Activated CD8-positive, alpha-beta T cell treated with anti-CD3 and anti-CD28 coated beads for 36 hours (primary cell): ENCODE results near the gene JPH4. TPM values are rescaled to one million over a fixed set of nuclear protein-coding genes. Genes with fewer than 3 reads are reported as not detected.

Experiments used
- ATAC-seq: fragments of 200-7000 bp; cut with Tn5 transposase; one replicate; pipeline ENCODE4 v1.10.0; 2021; ENCODE audit warnings: mild to moderate bottlenecking, moderate library complexity
- CTCF ChIA-PET: fragments of 350-600 bp; sonication (Branson Sonifier 250); formaldehyde crosslinking; loops from one replicate; lab custom pipeline; 2021; ENCODE audit warnings: antibody characterized with exemption; lab: Charles Lee
- POLR2A ChIA-PET: fragments of 350-600 bp; sonication (Branson Sonifier 250); formaldehyde crosslinking; loops from one replicate; lab custom pipeline; 2021; ENCODE audit warnings: antibody characterized with exemption; lab: Charles Lee
- DNase-seq: peaks from one replicate; pipeline ENCODE4 v3.0.0-alpha.2; 2020
- H3K27ac Mint-ChIP-seq: one replicate; pipeline ENCODE4 v1.8.0; 2021; ENCODE audit warnings: mild to moderate bottlenecking, mixed read lengths
- H3K27me3 Mint-ChIP-seq: one replicate; pipeline ENCODE4 v1.8.0; 2021; ENCODE audit warnings: mixed read lengths
- H3K36me3 Mint-ChIP-seq: one replicate; pipeline ENCODE4 v1.8.0; 2021; ENCODE audit warnings: low read depth, mixed read lengths
- H3K4me1 Mint-ChIP-seq: one replicate; pipeline ENCODE4 v1.8.0; 2021; ENCODE audit warnings: low read depth, mixed read lengths
- H3K4me3 Mint-ChIP-seq: one replicate; pipeline ENCODE4 v1.8.0; 2021; ENCODE audit warnings: mild to moderate bottlenecking, moderate library complexity, mixed read lengths
- H3K9me3 Mint-ChIP-seq: one replicate; pipeline ENCODE4 v1.8.0; 2021; ENCODE audit warnings: mixed read lengths
- intact Hi-C: fragments of 100-400 bp; cut with micrococcal nuclease; formaldehyde crosslinking; loops from one replicate; pipeline ENCODE4 v1.10.0; 2022
- total RNA-seq, 2 experiments: library from RNA; stranded (reverse); gene quantifications; one replicate each; pipeline ENCODE4 v1.2.3, GENCODE V29; 2021
- TF ChIP-seq, protein P1 (sequence below): fragments of 200-600 bp; IDR thresholded peaks from one replicate; pipeline ENCODE4 v1.8.0; 2022; ENCODE audit warnings: antibody characterized with exemption, mild to moderate bottlenecking

Gene JPH4
- total RNA-seq, 2 experiments from 2014 or later: 0.25 to 0.51 TPM

DNA sequence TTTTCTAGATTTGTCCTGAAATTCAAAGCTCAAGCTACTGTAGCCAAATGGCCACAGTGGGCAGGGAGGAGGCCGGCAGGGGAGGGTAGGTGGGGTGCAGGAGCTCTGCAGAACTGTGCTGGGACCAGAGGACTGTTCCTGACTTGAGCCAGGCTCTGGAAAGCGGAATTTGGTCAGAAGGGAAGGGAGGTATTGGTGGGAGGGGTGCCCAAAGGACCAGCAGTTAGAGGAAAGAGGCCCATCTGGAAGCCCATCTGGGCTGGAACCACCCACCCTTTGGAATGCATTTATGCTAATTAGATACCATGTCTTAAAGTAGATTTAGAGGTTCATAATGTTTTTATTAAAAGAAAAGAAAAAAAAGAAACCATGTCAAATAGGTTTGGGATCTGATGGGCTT, 24.5 kb upstream of the JPH4 start:
- no peaks in the 10 kb centered on the region for H3K27me3 Mint-ChIP-seq
- DNase-seq (no peak), ATAC-seq (no peak)
- ChIA-PET CTCF (interaction anchor here (1.4 to 4.6 kb wide), 2 partner anchors 14 to 29 kb away, joined by 9 to 25 read pairs; no protein-coding TSS in a partner anchor), POLR2A (interaction anchor here (0.8 to 1.2 kb wide), 2 partner anchors 9 to 20 kb away, joined by 3 read pairs; no protein-coding TSS in a partner anchor)
- H3K36me3 Mint-ChIP-seq: no peaks in the 10 kb centered on the region
- TF ChIP-seq, protein P1, sequence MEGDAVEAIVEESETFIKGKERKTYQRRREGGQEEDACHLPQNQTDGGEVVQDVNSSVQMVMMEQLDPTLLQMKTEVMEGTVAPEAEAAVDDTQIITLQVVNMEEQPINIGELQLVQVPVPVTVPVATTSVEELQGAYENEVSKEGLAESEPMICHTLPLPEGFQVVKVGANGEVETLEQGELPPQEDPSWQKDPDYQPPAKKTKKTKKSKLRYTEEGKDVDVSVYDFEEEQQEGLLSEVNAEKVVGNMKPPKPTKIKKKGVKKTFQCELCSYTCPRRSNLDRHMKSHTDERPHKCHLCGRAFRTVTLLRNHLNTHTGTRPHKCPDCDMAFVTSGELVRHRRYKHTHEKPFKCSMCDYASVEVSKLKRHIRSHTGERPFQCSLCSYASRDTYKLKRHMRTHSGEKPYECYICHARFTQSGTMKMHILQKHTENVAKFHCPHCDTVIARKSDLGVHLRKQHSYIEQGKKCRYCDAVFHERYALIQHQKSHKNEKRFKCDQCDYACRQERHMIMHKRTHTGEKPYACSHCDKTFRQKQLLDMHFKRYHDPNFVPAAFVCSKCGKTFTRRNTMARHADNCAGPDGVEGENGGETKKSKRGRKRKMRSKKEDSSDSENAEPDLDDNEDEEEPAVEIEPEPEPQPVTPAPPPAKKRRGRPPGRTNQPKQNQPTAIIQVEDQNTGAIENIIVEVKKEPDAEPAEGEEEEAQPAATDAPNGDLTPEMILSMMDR: no peak
- no peak overlapping the region for H3K27ac Mint-ChIP-seq
- H3K4me3 Mint-ChIP-seq: no peak overlapping the region
- intact Hi-C loops: no loop called here
- H3K9me3 Mint-ChIP-seq: peaks cover 2% of the 10 kb centered on the region
- H3K4me1 Mint-ChIP-seq: peaks cover 20% of the 10 kb centered on the region

DNA sequence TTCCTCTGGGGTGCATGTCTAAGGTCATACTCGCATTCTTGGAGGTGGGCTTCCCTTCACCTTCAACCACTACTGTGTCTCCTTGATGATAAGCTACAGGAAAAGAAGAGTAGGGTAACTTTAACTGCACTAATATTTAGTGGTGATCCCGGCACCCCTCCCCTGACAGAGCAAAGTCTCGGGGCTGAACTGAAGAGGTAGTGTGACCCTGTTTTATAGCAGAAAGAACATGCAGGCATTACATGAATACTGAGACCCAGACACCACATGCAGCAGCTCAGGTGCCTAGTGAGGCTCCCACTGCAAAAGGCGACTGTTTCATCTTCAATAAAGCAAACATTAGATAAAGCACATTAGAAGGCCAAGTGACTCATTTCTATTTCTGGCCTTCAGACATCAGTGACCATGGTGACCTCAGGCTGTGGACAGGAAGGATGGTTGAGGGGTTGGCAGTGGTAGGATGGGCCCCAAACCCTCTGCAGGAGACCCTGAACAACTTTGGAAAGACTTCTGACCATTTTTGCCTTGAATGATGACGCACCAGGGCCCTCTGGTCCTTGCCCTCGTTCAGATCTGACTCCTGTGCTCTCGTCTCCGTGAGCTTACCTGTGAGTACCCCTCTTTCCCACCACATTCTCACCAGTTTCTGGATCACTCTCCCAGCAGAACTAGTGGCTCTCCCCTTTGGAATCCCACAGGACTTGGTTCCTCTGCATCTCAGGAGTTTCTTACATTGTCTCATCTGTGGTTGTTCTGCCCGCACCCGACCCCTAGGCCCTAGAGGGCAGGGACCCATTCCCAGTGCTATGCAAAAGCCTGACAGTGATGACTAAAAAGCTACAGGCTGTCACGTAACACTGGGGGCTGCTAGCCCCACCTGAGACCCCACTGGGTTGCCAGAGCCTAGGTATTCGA, 23.8 kb upstream of the JPH4 start:
- ATAC-seq (no peak), DNase-seq (no peak)
- intact Hi-C loops: no loop called here
- H3K27me3 Mint-ChIP-seq: no peaks in the 10 kb centered on the region
- TF ChIP-seq, protein P1: no peak
- peaks cover 19% of the 10 kb centered on the region for H3K4me1 Mint-ChIP-seq
- peaks cover 2% of the 10 kb centered on the region for H3K9me3 Mint-ChIP-seq
- H3K36me3 Mint-ChIP-seq: no peaks in the 10 kb centered on the region
- H3K27ac Mint-ChIP-seq: no peak overlapping the region
- no peak overlapping the region for H3K4me3 Mint-ChIP-seq
- ChIA-PET CTCF (interaction anchor here (0.8 to 4.6 kb wide), 5 partner anchors 9 to 30 kb away, joined by 3 to 25 read pairs (median 4); no protein-coding TSS in a partner anchor), POLR2A (interaction anchor here (0.8 to 1.2 kb wide), 2 partner anchors 10 to 19 kb away, joined by 3 read pairs; no protein-coding TSS in a partner anchor)

DNA sequence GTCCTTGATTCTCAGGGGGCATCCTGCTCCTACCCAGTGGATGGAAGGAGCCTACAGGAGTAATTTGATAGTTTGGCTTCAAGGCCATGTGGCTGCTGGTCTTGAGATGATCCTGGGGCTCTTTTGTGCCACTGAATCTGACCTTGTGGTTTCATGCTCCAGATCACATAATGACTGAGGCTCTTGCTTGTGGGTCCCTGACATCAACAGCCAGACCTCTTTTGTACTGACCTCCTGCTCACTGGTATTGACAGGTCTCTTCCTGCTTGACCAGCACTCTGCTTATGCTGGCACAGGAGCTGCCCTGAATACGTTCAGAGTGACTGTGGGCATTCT, 23.2 kb upstream of the JPH4 start:
- intact Hi-C loops: no loop called here
- Mint-ChIP-seq H3K4me1 (peaks cover 14% of the 10 kb centered on the region), H3K27ac (no peak overlapping the region), H3K4me3 (no peak overlapping the region), H3K27me3 (no peaks in the 10 kb centered on the region), H3K9me3 (peaks cover 2% of the 10 kb centered on the region), H3K36me3 (no peaks in the 10 kb centered on the region)
- TF ChIP-seq, protein P1: no peak
- DNase-seq (no peak), ATAC-seq (no peak)
- ChIA-PET CTCF (interaction anchor here (0.8 to 4.6 kb wide), 4 partner anchors 9 to 30 kb away, joined by 3 to 25 read pairs (median 4); no protein-coding TSS in a partner anchor), POLR2A (no interaction called here)

DNA sequence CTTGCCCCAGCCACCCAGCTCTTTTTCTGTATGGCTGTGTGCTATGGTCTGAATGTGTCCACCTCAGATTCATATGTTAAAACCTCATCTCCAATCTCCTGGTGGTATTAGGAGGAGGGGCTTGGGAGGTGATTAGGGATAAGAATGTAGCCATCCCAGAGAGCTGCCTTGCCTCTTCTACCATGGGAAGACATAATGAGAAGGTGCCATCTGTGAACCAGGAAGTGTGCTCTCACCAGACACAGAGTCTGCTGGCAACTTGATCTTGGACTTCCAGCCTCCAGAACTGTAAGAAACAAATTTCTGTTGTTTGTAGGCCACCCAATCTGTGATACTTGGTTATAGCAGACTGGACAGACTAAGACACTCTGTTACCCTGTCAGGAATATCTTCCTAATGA, 22.8 kb upstream of the JPH4 start:
- H3K4me1 Mint-ChIP-seq: peaks cover 10% of the 10 kb centered on the region
- DNase-seq: no peak

More for the DNA sequence above, 22.8 kb upstream of the JPH4 start:
- ChIA-PET POLR2A (no interaction called here), CTCF (interaction anchor here (1.0 to 4.6 kb wide), 3 partner anchors 9 to 31 kb away, joined by 3 to 25 read pairs (median 4); no protein-coding TSS in a partner anchor)
- ATAC-seq: no peak
- TF ChIP-seq, protein P1: no peak
- intact Hi-C loops: no loop called here
- H3K9me3 Mint-ChIP-seq: peaks cover 2% of the 10 kb centered on the region
- H3K27me3 Mint-ChIP-seq: no peaks in the 10 kb centered on the region
- H3K27ac Mint-ChIP-seq: no peak overlapping the region
- no peaks in the 10 kb centered on the region for H3K36me3 Mint-ChIP-seq
- H3K4me3 Mint-ChIP-seq: no peak overlapping the region
